ENCODE measurements around the gene MBOAT2.

MBOAT2 gene

DNA sequence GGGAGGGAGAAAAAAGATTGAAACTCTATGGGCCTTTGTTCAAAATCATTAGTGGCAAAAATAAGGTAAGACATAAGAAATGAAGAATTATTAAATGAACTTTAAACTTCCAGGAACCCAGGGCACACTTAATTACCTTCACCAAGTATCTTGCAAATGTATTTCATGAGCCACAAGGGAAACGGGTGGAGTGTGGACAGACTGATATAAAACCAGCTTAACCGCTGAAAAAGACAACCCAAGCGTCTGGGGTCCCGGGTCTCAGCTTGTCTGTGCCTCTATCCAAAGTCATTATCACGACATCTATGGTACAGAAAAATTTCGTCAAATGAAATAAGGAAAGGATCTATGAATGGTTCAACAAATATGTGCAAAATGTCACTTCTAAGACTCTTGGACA, 13.9 kb upstream of the MBOAT2 start:
- no peak for DNase-seq

DNA sequence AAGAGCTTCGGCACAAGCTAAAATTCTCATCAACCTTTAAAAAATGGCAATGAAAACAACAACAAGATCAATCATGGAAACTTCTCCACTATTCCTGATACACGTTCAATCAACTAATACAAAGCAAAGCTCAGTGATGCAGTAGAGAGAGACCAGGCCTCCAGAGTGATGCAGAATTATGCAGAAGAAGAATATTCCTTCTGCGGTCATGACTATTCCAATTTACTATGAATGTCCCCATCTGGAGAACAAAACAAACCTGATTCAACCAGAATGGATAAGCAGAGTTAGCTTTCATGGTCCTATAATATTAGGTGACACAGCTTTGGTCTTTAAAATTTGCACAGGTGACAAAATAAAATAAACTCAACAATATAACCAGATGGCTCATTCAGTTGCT, 12.5 kb upstream of the MBOAT2 start:
- DNase-seq = no peak

DNA sequence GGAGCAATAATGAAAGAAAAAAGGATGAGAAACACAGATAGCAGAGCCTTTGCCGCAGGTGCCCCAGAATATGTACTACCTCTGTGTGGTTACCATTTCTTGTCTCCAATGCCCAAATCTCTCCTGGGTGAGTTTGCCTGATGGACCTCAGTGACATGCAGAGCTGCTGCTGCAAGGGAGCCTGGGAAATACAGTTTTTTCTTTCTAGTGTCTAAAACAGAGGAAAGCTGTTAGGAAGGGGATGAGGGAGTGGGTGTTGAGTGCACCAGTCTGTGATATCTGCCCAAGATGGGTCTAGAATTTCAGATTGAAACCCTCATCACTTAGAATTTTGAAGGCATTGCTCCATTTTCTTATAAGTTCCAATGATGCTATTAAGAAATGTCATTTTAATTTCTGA, 9.9 kb upstream of the MBOAT2 start:
- no peak for DNase-seq

DNA sequence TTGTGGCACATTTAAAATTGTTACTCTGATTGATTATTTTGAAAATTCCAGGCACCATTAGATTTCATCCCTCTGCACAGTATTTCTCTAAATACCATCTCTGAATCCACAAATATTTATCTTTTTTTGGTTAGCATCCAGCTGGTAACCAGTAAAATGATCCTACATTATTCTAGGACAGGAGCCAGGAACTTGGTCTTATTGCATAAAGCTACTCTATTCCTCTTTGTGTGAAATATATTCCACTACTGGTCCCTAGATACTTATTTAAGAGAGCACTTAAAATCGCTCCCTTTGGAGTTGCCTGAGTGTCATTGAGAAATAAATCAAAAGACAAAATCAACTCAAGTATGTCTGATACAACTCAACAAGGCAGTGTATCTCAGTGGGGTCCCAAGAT, 7.4 kb upstream of the MBOAT2 start:
- DNase-seq = no peak

DNA sequence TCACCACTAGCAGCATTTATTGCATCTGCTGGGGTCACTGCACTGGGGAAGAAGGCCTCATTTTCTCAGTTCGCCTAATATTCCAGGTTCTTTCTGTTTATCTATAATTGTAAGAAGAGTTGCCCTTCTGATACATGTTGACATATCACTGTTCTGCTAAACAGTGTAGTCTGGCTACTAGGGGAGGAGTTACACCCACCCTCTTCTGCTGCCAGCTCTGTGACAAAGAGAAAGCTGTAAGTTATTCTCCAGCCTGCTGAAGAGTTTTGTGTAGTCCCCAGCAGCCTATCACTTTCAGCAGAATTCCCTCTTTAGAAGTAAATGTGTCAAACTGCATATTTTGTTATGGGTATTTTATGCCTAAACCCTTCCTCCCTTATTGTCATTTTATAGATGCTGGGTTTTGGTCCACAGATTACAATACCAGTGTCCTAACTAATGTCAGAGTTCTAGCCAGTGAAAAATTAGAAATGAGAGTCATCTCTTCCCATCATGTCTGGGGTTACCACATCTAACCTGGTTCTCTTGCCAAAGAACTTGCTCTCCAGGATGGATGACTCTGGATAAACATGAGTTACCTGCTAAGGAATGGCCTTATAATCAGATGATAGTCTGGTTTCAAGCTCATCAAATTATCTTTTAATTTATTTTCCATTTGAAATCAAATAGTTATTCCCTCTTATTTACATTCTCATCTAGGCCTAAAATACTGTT, 5.6 kb upstream of the MBOAT2 start:
- DNase-seq = no peak

DNA sequence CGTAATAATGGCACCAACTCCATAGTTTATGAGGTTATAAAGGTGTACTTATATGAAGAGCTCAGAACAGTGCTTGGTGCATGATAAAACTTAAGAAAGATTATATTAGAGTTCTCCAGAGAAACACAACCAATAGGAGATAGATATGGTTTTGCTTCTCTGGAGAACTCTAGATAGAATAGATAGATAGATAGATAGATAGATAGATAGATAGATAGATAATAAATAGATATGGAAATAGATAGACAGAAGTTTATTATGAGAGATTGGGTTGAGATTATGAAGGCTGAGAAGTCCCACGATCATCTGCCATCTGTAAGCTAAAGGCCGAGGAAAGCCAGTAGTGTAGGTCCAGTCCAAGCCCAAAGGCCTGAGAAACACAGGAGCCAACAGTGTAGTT, 2.9 kb upstream of the MBOAT2 start:
- DNase-seq = no peak

DNA sequence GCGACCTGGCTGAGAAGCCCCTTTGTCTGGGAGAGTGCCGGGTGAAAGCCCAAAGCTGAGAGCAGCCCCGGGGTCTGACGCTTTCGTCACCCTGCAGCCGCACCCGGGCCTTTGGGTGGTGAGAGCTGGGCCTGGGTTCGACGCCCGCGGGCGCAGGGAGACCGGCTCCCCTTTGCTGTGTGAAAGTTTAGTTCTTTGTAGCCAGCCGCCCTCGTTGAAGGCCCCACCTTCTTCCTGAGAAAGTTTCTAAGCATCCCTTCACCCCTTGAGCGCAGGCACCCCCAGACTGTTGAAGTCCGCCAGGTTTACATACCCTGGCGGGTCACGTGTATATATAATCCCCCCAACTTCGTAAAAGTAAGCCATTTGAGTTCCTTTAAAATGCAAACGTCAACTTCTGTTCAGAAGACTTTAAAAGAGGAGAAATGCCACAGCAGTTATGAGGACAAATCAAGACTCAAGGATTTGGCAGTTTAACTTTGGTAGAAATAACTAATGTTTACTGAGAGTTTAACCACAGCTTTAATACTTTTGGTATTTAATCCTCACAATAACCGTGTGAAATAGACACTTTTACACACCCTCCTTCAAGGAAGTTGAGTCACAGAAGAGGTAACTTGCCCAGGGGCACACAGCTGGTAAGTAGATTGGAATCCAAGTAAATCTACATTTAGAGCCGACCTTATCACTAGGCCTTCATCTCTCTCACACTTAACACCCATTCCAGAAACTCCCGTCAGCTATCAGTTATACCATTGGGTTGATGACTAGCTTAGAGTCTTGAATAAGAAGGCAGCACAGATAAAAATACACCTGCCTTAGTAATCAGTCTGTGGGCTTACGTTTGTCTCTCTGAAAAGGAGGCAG, 1.1 kb upstream of the MBOAT2 start:
- no peak for DNase-seq

DNA sequence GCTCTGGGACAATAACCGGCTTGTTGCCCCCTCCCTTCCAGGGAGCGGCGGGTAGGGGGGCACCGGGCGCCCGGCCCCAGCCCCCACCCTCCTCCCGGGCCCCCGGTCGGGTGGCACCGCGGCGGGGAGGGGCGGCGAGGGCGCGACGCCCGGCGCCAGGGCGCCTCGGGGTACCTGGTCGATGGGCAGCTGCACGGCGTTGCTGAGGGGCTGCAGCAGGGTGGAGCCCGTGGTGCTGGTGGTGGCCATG, 193 bp downstream of the MBOAT2 start:
- DNase-seq = no peak

DNA sequence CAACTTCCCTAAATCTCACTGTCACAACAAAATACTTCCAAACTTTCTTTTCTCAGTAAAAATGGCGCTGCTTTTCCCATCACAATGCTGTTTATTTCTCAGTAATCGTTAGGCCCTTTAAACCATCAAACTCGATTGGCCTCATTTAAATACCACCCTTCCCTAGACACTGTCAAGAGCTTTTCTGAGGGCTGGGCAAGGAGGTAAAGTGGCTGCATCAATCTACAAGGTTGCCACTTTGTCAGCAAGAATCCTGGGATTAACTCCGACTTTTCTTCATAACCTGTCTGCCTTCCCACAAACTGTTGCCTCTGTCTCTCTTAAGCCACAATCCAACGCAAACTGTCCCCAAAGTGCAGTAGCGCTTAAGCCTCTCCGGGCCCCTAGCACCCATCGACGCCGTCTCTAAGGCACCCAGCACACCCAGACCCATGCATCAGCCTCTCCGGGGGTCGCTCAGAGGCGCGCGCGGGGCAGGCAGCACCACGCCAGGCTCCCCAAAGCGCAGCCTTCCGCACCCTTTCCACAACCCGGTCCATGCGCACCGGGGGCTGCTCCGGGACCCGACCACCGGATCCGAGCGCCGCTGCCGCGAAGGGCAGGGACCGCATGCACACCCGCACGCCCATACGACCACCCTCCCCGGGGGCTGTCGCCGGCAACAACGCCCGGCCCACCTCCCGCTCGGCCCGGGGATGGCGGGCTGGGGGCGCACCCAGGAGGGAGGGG, 683 bp downstream of the MBOAT2 start:
- DNase-seq = no peak

DNA sequence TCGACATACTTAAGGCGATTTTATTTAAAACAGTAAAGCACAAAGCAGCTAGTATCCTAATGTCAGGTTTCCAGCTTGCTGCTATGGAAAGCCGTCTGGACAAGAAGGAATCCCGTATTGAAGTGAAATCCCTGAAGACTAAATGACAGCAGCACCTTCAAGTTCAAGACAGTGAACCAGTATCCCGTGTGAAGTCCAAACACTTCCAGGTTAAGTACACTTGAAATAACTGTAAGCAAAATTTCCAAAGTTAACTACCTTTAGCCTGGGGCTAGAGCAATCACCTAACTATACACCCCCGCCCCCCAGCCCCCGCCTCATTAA, 1.2 kb downstream of the MBOAT2 start:
- DNase-seq = no peak

DNA sequence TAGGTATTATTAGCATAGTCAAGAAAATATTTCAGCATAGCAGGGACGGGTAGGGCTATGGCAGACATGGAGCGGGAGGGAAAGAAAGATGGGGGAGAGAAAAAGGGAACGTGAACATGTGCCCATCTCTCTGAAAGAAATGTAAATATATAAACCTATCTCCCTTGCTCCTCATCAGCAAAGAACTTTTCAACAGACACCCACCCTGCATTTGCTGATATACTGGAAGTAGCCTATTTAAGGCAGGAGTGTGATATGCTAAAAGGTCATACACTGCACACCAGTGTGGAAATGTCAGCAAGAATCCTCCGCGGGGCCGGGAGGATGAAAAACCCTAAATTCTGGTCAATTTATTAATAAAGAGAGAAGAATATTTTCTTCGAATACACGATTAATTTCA, 1.7 kb downstream of the MBOAT2 start:
- no peak for DNase-seq

DNA sequence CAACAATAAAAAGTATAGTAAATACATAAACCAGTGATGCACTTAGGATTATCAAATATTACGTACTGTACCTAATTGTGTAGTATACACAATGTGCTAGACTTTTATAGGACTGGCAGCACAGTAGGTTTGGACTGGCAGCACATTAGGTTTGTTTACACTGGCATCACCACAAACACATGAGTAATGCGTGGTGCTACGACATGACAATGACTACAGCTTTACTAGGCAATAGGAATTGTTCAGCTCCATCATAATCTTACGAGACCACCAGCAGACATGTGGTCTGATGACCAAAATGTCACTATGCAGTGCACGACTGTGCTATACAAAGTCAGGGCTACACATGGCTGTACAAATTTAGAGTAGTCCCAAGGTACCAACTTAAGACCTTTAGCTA, 2.3 kb downstream of the MBOAT2 start:
- no peak for DNase-seq

DNA sequence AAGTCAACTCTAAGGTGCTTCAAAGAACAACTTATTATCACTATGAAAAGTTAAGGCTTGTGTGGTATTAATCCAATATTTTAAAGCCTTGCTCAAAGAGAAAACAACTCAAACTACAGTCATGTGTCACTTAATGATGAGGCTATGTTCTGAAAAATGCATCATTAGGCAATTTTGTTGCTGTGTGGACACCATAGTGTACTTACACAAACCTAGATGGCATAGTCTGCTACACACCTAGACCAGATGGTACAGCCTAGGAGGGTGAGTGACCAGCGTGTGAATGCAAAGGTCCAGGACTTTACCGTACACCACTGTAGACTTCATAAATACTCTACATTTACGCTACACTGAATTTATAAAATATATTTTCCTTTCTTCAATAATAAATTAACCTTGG, 3.0 kb downstream of the MBOAT2 start:
- DNase-seq = no peak

DNA sequence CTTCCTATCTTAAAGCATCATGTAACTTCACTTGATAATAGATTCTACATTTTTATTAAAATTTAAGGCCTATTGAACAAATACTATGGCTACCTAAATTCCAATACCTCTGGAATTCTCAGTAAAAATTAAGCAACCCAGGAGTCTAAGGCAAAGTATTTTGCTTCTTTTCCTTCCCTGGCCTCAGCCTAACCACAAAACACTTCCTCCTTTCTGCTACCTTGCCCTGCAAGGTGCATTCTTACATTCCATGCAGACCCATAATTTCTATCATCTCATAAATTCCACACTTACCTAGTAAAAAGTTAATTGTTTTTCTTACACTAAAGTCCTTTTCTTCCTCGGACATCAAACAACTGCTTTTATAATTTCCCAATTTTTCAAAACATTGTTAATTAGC, 3.7 kb downstream of the MBOAT2 start:
- no peak for DNase-seq

DNA sequence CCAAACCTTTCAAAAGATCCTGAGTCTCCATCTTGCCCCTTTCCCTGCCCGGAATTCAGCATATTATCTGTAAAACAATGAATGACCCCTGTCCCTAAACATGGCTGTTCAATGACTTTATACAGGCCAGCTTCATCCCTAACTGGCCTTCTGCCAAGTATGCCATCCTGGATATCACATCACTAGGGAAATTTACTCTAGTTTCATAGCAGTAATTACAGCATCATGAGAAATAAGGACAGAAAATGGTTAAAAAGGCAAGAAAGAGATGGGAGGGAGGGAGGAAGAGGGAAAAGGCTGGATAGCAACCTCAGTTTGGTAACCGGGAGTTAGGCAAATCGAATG, 4.4 kb downstream of the MBOAT2 start:
- DNase-seq = no peak

DNA sequence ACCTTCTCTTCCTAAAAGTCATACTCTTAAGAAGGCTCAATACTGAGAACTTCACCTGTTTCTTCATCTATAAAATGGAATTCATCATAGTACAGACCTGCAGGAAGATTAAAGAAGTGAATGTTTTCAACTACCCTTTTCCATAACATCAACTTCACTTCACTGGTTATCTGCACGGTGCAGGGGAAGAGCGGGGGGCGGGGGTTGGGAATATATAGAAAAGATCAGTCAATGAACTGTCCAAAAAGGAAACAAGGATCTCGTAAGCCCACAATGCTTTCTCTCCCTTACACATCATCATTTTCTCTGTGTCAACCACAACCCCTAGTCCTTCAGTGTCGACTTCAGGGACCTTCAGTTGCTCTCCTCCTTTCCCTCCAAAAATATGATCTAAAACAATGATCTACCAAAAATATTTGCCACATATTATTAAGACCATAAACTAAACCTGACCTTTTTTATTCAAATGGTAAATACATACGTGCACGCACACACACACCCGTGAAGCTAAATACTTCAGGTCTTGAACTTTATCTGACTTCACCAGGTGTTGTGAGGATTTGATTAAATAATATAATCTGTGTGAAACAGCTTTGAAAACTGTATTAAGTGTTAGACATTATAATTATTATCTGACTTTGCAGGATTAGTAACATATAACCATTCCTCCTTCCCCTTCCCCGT, 4.9 kb downstream of the MBOAT2 start:
- no peak for DNase-seq

DNA sequence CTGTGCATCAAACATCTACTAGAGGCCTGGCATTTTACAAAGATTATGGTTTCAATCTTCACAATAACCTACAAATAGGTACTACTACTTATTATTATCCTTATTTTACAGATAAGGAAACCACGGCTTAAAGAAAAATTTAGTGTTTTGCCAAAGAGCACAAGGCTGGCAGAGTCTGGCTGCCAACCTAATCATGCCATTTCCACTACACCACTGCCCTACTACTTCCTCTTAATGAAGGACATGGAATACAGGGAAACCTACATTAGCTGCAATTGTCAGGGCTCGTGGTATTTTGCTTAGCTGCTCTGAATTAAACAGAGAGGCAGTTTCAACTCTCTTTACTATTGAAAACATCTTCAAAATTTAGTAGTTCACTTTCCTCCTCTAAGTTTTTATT, 5.9 kb downstream of the MBOAT2 start:
- no peak for DNase-seq

DNA sequence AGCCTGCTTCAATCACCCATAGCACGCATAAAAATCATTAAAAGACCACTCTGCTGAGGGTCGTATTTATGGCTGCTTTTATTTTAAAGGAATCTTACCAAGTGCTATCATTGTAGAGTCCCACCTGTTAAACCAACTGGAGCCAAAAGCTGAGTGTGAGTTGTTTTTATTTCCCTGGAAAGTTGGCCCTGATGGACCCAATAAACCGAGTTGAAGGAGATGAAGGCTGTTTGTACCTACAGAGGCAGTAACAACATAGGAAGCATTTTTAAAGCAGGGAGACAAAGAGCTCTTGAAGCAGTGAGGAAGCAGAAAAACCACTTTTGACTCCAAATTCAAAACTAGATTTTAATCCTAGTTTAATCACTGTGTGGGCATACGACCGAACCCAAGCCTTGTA, 6.4 kb downstream of the MBOAT2 start:
- no peak for DNase-seq

DNA sequence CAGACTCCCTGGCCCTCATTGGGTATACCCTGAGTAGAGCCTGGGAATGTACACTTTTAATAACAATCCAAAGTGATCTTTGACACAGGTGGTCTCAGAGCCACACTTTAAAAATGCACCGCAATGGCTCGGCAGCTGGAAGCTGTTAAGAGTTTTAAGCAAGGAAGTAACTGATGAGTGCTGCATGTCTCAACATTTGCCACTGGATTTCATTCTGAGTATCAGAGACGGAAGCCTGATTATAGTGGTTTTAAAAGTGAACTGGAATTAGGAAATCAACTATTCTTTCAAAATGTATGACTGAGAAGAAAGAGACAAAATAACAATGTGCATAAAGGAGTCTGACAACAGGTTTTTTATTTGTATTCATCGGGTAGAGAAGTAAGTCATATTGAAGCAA, 7.5 kb downstream of the MBOAT2 start:
- DNase-seq = no peak

DNA sequence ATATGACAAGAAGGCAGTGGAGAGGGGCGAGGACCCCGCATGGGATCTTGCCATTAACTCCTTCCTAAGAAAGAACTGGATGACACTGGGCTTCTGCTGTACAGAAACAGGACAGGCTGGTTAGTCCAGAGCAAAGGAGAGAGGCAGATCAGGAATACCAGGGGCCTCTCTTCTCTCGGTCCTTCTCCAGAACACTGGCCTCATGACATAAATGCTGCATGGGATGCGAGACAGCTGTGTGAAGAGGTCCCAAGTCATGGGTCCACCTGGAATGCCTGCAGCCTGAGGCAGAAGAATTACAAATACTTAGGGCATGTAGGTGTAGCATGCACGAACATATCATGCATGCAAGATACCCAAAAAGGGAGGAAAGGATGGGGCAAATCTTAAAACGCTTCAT, 9.1 kb downstream of the MBOAT2 start:
- no peak for DNase-seq

DNA sequence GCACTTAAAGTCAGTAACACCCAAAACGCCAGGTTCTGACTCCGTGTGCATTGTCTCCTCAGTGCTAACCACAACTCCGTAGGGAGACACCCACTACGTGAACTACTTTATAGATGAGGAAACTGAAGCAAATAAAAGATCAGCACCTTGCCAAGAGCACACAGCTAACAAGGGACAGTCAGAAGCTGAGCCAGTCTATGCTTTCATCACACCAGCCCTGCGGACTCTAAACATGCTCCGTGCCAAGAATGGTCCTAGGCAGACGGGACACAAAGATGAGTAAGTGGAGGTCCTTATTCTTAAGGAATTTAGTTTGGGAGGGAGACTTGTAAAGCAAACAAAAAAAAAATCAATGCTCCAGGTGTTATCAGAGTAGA, 9.6 kb downstream of the MBOAT2 start:
- DNase-seq = no peak

DNA sequence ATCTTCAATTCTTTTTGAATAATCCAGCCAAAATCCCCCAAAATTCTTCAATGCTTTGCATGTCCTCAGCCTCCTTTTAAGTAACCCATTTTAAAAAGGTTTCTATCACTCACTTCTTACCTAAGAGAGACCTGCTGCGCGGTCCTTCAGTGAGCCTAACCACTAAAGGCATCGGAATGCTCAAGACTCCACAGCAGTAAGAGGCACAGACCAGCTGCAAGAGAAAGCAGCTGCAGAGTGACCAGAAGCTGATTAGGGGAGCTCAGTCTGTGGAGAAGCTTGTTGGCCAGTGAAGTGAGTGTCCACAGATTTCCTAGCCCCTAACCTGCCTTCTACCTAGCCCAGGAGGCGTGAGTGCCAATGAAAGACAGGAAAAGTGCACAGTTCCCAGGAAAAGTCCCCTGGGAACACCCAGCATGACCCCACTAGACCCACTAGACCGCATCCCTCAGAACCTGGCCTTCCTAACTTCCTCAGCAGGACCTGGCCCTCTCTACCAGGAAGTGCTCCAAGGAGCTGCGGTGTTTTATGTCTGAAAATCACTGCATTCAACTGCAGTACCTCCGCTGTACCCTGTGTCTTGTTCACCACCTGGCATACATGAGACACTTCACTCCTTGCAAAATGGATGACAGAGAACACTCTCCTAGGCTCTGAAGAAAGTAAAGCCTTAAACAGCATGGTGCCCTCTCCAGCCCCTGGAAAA, 10.1 kb downstream of the MBOAT2 start:
- DNase-seq = no peak

DNA sequence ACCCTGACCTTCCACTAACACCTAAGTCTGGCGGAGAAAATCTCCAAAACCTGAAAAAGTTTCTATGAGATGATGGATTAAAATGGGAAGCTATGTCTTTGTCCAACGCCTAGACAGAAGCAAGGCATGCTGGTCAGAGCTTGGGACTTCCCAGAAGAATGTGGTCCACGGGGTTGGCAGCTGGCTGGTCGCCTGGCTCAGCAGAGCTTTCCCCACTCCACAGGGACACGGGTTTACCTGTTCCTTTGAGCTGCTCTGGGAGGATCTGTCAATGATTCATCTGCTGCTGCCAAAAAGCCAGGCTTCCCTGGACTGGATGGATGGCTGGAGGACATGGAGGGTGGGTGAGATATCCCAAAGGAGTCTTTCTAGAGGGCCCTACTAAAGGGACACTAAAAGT, 10.8 kb downstream of the MBOAT2 start:
- DNase-seq = no peak

All from cerebellar nuclear complex (tissue), 1 donor.